Measurements from ENCODE around the gene CPNE6.

- TF ChIP-seq POLR2A (IDR thresholded peaks at IDR 0.05) = no peak
- TF ChIP-seq CTCF (IDR thresholded peaks at IDR 0.05) = no peak
- no peak for TF ChIP-seq EP300 (IDR thresholded peaks at IDR 0.05)
- TF ChIP-seq POLR2AphosphoS5 (IDR thresholded peaks at IDR 0.05) = no peak
Measured at GRCh38 chr14:24057867-24058259, 13.5 kb upstream of the CPNE6 start.

All from upper lobe of left lung (tissue), 4 donors.